ENCODE measurements around the gene VIL1. TPM values are rescaled to one million over a fixed set of nuclear protein-coding genes. Genes with fewer than 3 reads are reported as not detected.

Gene VIL1
- total and polyA plus RNA-seq, 2 of the 13 experiments (the other 11 are each of a cell fraction or from before 2014, with no cell fraction given): 287 to 301 TPM

GRCh38 chr2:218406209-218406948 is 12.5 kb upstream of the VIL1 start (continued):
- TF ChIP-seq MAZ (IDR thresholded peaks at IDR 0.05; ENCODE audit: borderline replicate concordance, low read depth, low read length) (peak; percentile 96), MAZ (CRISPR knock-in tag; IDR thresholded peaks at IDR 0.05; ENCODE audit: low read depth) (peak; percentile 86), ZNF691 (CRISPR knock-in tag; IDR thresholded peaks at IDR 0.05; ENCODE audit: borderline replicate concordance, low read depth) (peak; percentile 18; the same call in 1 of the 2 replicates), HMGXB3 (CRISPR knock-in tag; IDR thresholded peaks at IDR 0.05; ENCODE audit: borderline replicate concordance) (no peak; the same call in 1 of the 2 replicates), CCDC6 (CRISPR knock-in tag; IDR thresholded peaks at IDR 0.05) (peak; percentile 26), AGO2 (optimal IDR thresholded peaks at IDR 0.05; ENCODE audit: low read depth, low read length) (peak; percentile 99), BRD4 (CRISPR knock-in tag; IDR thresholded peaks at IDR 0.05) (no peak), MTERF4 (CRISPR knock-in tag; IDR thresholded peaks at IDR 0.05) (no peak), ZNF556 (CRISPR knock-in tag; IDR thresholded peaks at IDR 0.05; ENCODE audit: borderline replicate concordance) (no peak), ZNF629 (CRISPR knock-in tag; conservative IDR thresholded peaks at IDR 0.05) (peak; percentile 8; the same call in 1 of the 2 replicates), ZNF597 (CRISPR knock-in tag; IDR thresholded peaks at IDR 0.05) (no peak), IRX3 (CRISPR knock-in tag; IDR thresholded peaks at IDR 0.05; ENCODE audit: borderline replicate concordance, low read depth) (no peak), PATZ1 (CRISPR knock-in tag; IDR thresholded peaks at IDR 0.05) (peak; percentile 99), NCOR1 (IDR thresholded peaks at IDR 0.05; ENCODE audit: borderline replicate concordance, low read length) (0 out of 2 replicates have a peak, but pooled peaks have one; percentile 12)

All from HepG2 (cell line).